Neuronal stem cell (in vitro differentiated cells): ENCODE data around the gene PPP2R5A.

Experiments used
- DNase-seq: peaks from one replicate; pipeline ENCODE4 v3.0.0-alpha.2; 2013; ENCODE audit warnings: low spot score
- H2AFZ ChIP-seq: one replicate; pipeline ENCODE4 v1.6.1; 2013; ENCODE audit warnings: mild to moderate bottlenecking, low read length, inconsistent platforms
- H2AK5ac ChIP-seq: 2 replicates; pipeline ENCODE4 v1.6.1; 2013; ENCODE audit warnings: low read depth, mild to moderate bottlenecking, inconsistent platforms, low read length, moderate library complexity, mixed read lengths
- H2BK120ac ChIP-seq: 2 replicates; pipeline ENCODE4 v1.6.1; 2013; ENCODE audit warnings: low read depth, mild to moderate bottlenecking, inconsistent platforms, low read length, moderate library complexity, mixed read lengths
- H2BK12ac ChIP-seq: one replicate; pipeline ENCODE4 v1.6.1; 2013; ENCODE audit warnings: low read length, inconsistent platforms
- H2BK15ac ChIP-seq: 2 replicates; pipeline ENCODE4 v1.6.1; 2013; ENCODE audit warnings: mild to moderate bottlenecking, low read length, inconsistent platforms, mixed read lengths
- H2BK5ac ChIP-seq: one replicate; pipeline ENCODE4 v1.6.1; 2013; ENCODE audit warnings: inconsistent platforms, mild to moderate bottlenecking, low read length, moderate library complexity
- H3K14ac ChIP-seq: one replicate; pipeline ENCODE4 v1.6.1; 2013; ENCODE audit warnings: low read length, inconsistent platforms
- H3K18ac ChIP-seq: 2 replicates; pipeline ENCODE4 v1.6.1; 2013; ENCODE audit warnings: low read length, inconsistent platforms
- H3K23ac ChIP-seq: 2 replicates; pipeline ENCODE4 v1.6.1; 2013; ENCODE audit warnings: low read depth, mild to moderate bottlenecking, mixed read lengths, low read length, inconsistent platforms; ENCODE audit not compliant: poor library complexity
- H3K27ac ChIP-seq: replicated peaks from 3 replicates; pipeline ENCODE4 v1.5.1; 2013; ENCODE audit warnings: low read length, inconsistent platforms
- H3K27me3 ChIP-seq, 3 experiments: 2 replicates each; pipeline ENCODE4 v1.6.1; 2013; ENCODE audit warnings: low read length in 3 of 3, mild to moderate bottlenecking in 2 of 3, inconsistent platforms in 1 of 3, low read depth in 1 of 3, mixed read lengths in 1 of 3, moderate library complexity in 1 of 3; ENCODE audit not compliant: control insufficient read depth in 3 of 3, insufficient read depth in 3 of 3
- H3K36me3 ChIP-seq, 2 donors: replicated peaks in 1 of 2; 2 replicates each; pipeline ENCODE4 v1.6.1; 2013; ENCODE audit warnings: low read length in 2 of 2; ENCODE audit not compliant: control insufficient read depth in 2 of 2, insufficient read depth in 2 of 2
- H3K4ac ChIP-seq: 2 replicates; pipeline ENCODE4 v1.6.1; 2013; ENCODE audit warnings: inconsistent platforms, mild to moderate bottlenecking, low read length, moderate library complexity
- H3K4me1 ChIP-seq, 2 donors: 1 replicate in 1 of 2; 2 replicates in 1 of 2; pipeline ENCODE4 v1.6.1; 2013; ENCODE audit warnings: low read length in 2 of 2, low read depth in 1 of 2; ENCODE audit not compliant: control insufficient read depth in 2 of 2, insufficient read depth in 1 of 2
- H3K4me2 ChIP-seq: one replicate; pipeline ENCODE4 v1.6.1; 2013; ENCODE audit warnings: mild to moderate bottlenecking, low read length, inconsistent platforms; ENCODE audit not compliant: insufficient read depth, poor library complexity, severe bottlenecking
- H3K4me3 ChIP-seq, 2 donors: 2 replicates each; pipeline ENCODE4 v1.5.1; 2013; ENCODE audit warnings: low read length in 2 of 2, mild to moderate bottlenecking in 2 of 2, inconsistent platforms in 1 of 2, moderate library complexity in 1 of 2
- H3K79me1 ChIP-seq: one replicate; pipeline ENCODE4 v1.6.1; 2013; ENCODE audit warnings: low read depth, mild to moderate bottlenecking, inconsistent platforms, low read length, moderate library complexity
- H3K9ac ChIP-seq: one replicate; pipeline ENCODE4 v1.6.1; 2013; ENCODE audit warnings: mild to moderate bottlenecking, low read depth, low read length, inconsistent platforms; ENCODE audit not compliant: poor library complexity
- H3K9me3 ChIP-seq, 2 donors: replicated peaks in 1 of 2; 2 replicates each; pipeline versions ENCODE3 to v1.6.1; 2013; ENCODE audit warnings: low read length in 2 of 2, mild to moderate bottlenecking in 2 of 2, inconsistent platforms in 1 of 2, low read depth in 1 of 2, mixed read lengths in 1 of 2, moderate library complexity in 1 of 2; ENCODE audit not compliant: control insufficient read depth in 2 of 2, insufficient read depth in 1 of 2
- H4K8ac ChIP-seq: one replicate; pipeline ENCODE4 v1.6.1; 2013; ENCODE audit warnings: low read depth, mild to moderate bottlenecking, inconsistent platforms, low read length, moderate library complexity
- H4K91ac ChIP-seq: one replicate; pipeline ENCODE4 v1.6.1; 2013; ENCODE audit warnings: low read length, low read depth, mild to moderate bottlenecking, inconsistent platforms; ENCODE audit not compliant: poor library complexity
- WGBS, 2 donors: extraction: QIAGEN DNeasy Blood & Tissue Kit; methylation state at CpG; one replicate each; pipeline ENCODE4 v1.1.7; 2013; ENCODE audit warnings: missing lambda C conversion rate in 2 of 2, mixed read lengths in 1 of 2; ENCODE audit not compliant: insufficient read length in 2 of 2, insufficient replicate concordance in 1 of 2; ENCODE audit errors: extremely low coverage in 2 of 2; 5-methylcytosine and 5-hydroxymethylcytosine counted together

PPP2R5A gene

GRCh38 chr1:212297338-212297737, 12.1 kb downstream of the PPP2R5A start:
- Histone ChIP-seq H4K8ac (no peak overlapping the region), H2AFZ (no peak overlapping the region), H3K18ac (no peak overlapping the region), H2BK12ac (no peak overlapping the region), H3K27ac (no peak overlapping the region), H3K79me1 (no peaks in the 10 kb centered on the region), H2BK120ac (no peak overlapping the region), H3K23ac (no peak overlapping the region), H3K36me3 (no peaks in the 10 kb centered on the region), H3K4me1 (no peaks in the 10 kb centered on the region), H3K4me2 (no peak overlapping the region), H3K4ac (no peak overlapping the region), H3K9ac (no peak overlapping the region), H2BK15ac (no peak overlapping the region), H2BK5ac (no peak overlapping the region), H3K4me3 (no peak overlapping the region), H3K27me3 (no peaks in the 10 kb centered on the region), H3K14ac (no peak overlapping the region), H4K91ac (no peak overlapping the region), H3K9me3 (no peaks in the 10 kb centered on the region), H2AK5ac (no peak overlapping the region)
- DNase-seq = no peak
- no CpG with 5 or more reads among the region's 6 CpGs for WGBS, 2 donors

- no peak overlapping the region for H2BK15ac ChIP-seq
- no peak overlapping the region for H2BK5ac ChIP-seq
- no peak overlapping the region for H3K9ac ChIP-seq
- no peak overlapping the region for H3K4ac ChIP-seq
- no peak overlapping the region for H3K23ac ChIP-seq
- no peak overlapping the region for H3K4me3 ChIP-seq
- H2AFZ ChIP-seq = no peak overlapping the region
- no peak overlapping the region for H4K91ac ChIP-seq
- H2BK120ac ChIP-seq = no peak overlapping the region
- H3K4me1 ChIP-seq = no peaks in the 10 kb centered on the region
- no peak overlapping the region for H3K27ac ChIP-seq
- no peaks in the 10 kb centered on the region for H3K27me3 ChIP-seq
- no CpG with 5 or more reads among the region's 1 CpG for WGBS, 2 donors
- H3K36me3 ChIP-seq = no peaks in the 10 kb centered on the region
- H3K14ac ChIP-seq = no peak overlapping the region
- H2AK5ac ChIP-seq = no peak overlapping the region
- H3K18ac ChIP-seq = no peak overlapping the region
- H3K4me2 ChIP-seq = no peak overlapping the region
- no peaks in the 10 kb centered on the region for H3K9me3 ChIP-seq
- no peak overlapping the region for H4K8ac ChIP-seq
- no peaks in the 10 kb centered on the region for H3K79me1 ChIP-seq
- no peak for DNase-seq
- H2BK12ac ChIP-seq = no peak overlapping the region
These were observed 16.4 kb downstream of the PPP2R5A start for GRCh38 chr1:212301580-212301979.

DNA sequence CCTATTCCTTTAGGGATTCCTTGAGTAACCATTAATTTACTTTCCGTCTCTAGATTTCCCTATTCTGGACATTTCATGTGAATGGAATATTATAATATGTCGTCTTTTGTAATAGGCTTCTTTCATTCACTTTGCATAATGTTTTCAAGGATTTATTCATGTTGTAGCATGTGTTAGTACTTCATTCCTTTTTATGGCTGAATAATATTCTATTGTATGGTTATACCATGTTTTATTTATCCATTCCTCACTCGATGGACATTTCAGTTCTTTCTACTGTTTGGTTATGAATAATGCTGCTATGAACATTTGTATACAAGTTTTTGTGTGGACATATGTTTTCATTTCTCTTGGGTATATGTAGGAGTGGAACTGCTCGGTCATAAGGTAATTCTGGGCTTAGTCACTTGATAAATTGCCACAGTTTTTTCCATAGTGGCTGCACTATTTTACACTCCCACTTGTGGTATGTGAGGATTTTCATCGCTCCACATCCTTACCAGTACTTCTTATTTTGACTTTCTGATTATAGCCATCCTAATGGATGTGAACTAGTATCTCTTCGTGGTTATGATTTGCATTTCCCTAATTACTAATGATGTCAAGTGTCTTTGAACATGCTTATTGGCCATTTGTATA, 17.7 kb downstream of the PPP2R5A start:
- WGBS, 2 donors = no CpG with 5 or more reads among the region's 6 CpGs
- H3K4me2 ChIP-seq = no peak overlapping the region
- H4K91ac ChIP-seq = no peak overlapping the region

GRCh38 chr1:212305342-212305741, 20.1 kb downstream of the PPP2R5A start:
- Histone ChIP-seq H3K27ac (no peak overlapping the region), H2AFZ (no peak overlapping the region)

More for the DNA sequence above, 17.7 kb downstream of the PPP2R5A start:
- H3K27ac ChIP-seq = no peak overlapping the region
- no peak overlapping the region for H2BK5ac ChIP-seq
- H3K18ac ChIP-seq = no peak overlapping the region
- no peak overlapping the region for H3K4ac ChIP-seq
- H2BK15ac ChIP-seq = no peak overlapping the region
- H4K8ac ChIP-seq = no peak overlapping the region
- no peaks in the 10 kb centered on the region for H3K27me3 ChIP-seq
- no peak overlapping the region for H2BK12ac ChIP-seq
- no peak overlapping the region for H3K23ac ChIP-seq
- H2AK5ac ChIP-seq = no peak overlapping the region
- H2BK120ac ChIP-seq = no peak overlapping the region
- H3K4me1 ChIP-seq = no peaks in the 10 kb centered on the region
- H3K4me3 ChIP-seq = no peak overlapping the region
- no peaks in the 10 kb centered on the region for H3K9me3 ChIP-seq
- no peak for DNase-seq
- H3K79me1 ChIP-seq = peaks cover 2% of the 10 kb centered on the region
- no peaks in the 10 kb centered on the region for H3K36me3 ChIP-seq
- no peak overlapping the region for H3K9ac ChIP-seq
- no peak overlapping the region for H3K14ac ChIP-seq
- H2AFZ ChIP-seq = no peak overlapping the region

More at GRCh38 chr1:212305342-212305741, 20.1 kb downstream of the PPP2R5A start:
- H4K8ac ChIP-seq = no peak overlapping the region
- H3K9ac ChIP-seq = no peak overlapping the region
- H2AK5ac ChIP-seq = no peak overlapping the region
- no peak overlapping the region for H3K4me3 ChIP-seq
- H3K18ac ChIP-seq = no peak overlapping the region
- H3K36me3 ChIP-seq = no peaks in the 10 kb centered on the region
- H3K4me1 ChIP-seq = peaks cover 2 to 4% of the 10 kb centered on the region in 2 donors
- H2BK120ac ChIP-seq = no peak overlapping the region
- H4K91ac ChIP-seq = no peak overlapping the region
- H3K23ac ChIP-seq = no peak overlapping the region
- no peak overlapping the region for H2BK12ac ChIP-seq
- no peak overlapping the region for H2BK15ac ChIP-seq
- no peak overlapping the region for H3K4me2 ChIP-seq
- peaks cover 2% of the 10 kb centered on the region for H3K79me1 ChIP-seq
- H2BK5ac ChIP-seq = no peak overlapping the region
- no peak overlapping the region for H3K4ac ChIP-seq
- no peaks in the 10 kb centered on the region for H3K27me3 ChIP-seq
- H3K9me3 ChIP-seq = no peaks in the 10 kb centered on the region
- H3K14ac ChIP-seq = no peak overlapping the region
- no peak for DNase-seq
